CD4-positive, alpha-beta memory T cell (primary cell): ENCODE measurements around the gene COL9A1. TPM values are rescaled to one million over a fixed set of nuclear protein-coding genes. Genes with fewer than 3 reads are reported as not detected.
A peak's percentile ranks its signal among the peaks of the same experiment; 100 is the strongest.

Experiments
- CTCF ChIA-PET: fragments of 350-600 bp; sonication (Branson Sonifier 250); formaldehyde crosslinking; loops from one replicate; lab custom pipeline; 2021; ENCODE audit warnings: inconsistent platforms; ENCODE audit not compliant: partially characterized antibody; lab: Charles Lee
- POLR2A ChIA-PET: fragments of 350-600 bp; sonication (Branson Sonifier 250); formaldehyde crosslinking; loops from one replicate; lab custom pipeline; 2021; ENCODE audit not compliant: partially characterized antibody; lab: Charles Lee
- DNase-seq, 5 donors: peaks; one replicate each; pipeline versions ENCODE4 v3.0.0 to v3.0.0-alpha.2; 2020 to 2022; ENCODE audit warnings: mixed read lengths in 1 of 5
- H3K27ac ChIP-seq: one replicate; pipeline ENCODE4 v1.7.0; 2013; ENCODE audit warnings: low read depth, low read length
- H3K27me3 ChIP-seq: 2 replicates; pipeline ENCODE4 v1.7.0; 2013; ENCODE audit warnings: mild to moderate bottlenecking, low read length, moderate library complexity; ENCODE audit not compliant: insufficient read depth
- H3K36me3 ChIP-seq: 2 replicates; pipeline ENCODE4 v1.7.0; 2013; ENCODE audit warnings: mild to moderate bottlenecking, low read length, moderate library complexity; ENCODE audit not compliant: insufficient read depth
- H3K4me1 ChIP-seq: 2 replicates; pipeline ENCODE4 v1.7.0; 2013; ENCODE audit warnings: mild to moderate bottlenecking, low read length, moderate library complexity; ENCODE audit not compliant: insufficient read depth
- H3K4me3 ChIP-seq, 2 donors: one replicate each; pipeline ENCODE4 v1.7.0; 2013; ENCODE audit warnings: low read length in 2 of 2, mild to moderate bottlenecking in 1 of 2
- H3K9me3 ChIP-seq, 2 donors: one replicate each; pipeline ENCODE4 v1.7.0; 2013; ENCODE audit warnings: low read length in 2 of 2, control low read depth in 1 of 2; ENCODE audit not compliant: control insufficient read depth in 1 of 2
- H3K27ac Mint-ChIP-seq, 7 donors: one replicate each; pipeline ENCODE4 v1.8.0; 2020 to 2021; ENCODE audit warnings: mixed read lengths in 7 of 7, mild to moderate bottlenecking in 6 of 7, inconsistent platforms in 3 of 7, moderate library complexity in 3 of 7
- H3K27me3 Mint-ChIP-seq, 2 donors: one replicate each; pipeline ENCODE4 v1.8.0; 2020 to 2021; ENCODE audit warnings: mixed read lengths in 2 of 2
- H3K36me3 Mint-ChIP-seq, 2 donors: one replicate each; pipeline ENCODE4 v1.8.0; 2020 to 2021; ENCODE audit warnings: mixed read lengths in 2 of 2, inconsistent platforms in 1 of 2, mild to moderate bottlenecking in 1 of 2
- H3K4me1 Mint-ChIP-seq, 4 donors: one replicate each; pipeline ENCODE4 v1.8.0; 2020 to 2021; ENCODE audit warnings: mixed read lengths in 4 of 4, mild to moderate bottlenecking in 1 of 4
- H3K4me3 Mint-ChIP-seq, 8 donors: one replicate each; pipeline ENCODE4 v1.8.0; 2020 to 2021; ENCODE audit warnings: mixed read lengths in 8 of 8, mild to moderate bottlenecking in 7 of 8, moderate library complexity in 6 of 8, inconsistent platforms in 3 of 8
- H3K9me3 Mint-ChIP-seq, 8 donors: one replicate each; pipeline ENCODE4 v1.8.0; 2020 to 2021; ENCODE audit warnings: mixed read lengths in 8 of 8, mild to moderate bottlenecking in 5 of 8, inconsistent platforms in 3 of 8, moderate library complexity in 1 of 8
- intact Hi-C: fragments of 100-400 bp; cut with micrococcal nuclease; formaldehyde crosslinking; loops from one replicate; pipeline ENCODE4 v1.15.1; 2023
- polyA plus RNA-seq, 2 donors: library from polyadenylated mRNA; unstranded; fragments of 300-500 nt; fragmentation: Illumina TruSeq; gene quantifications; one replicate each; pipeline ENCODE4 v1.2.3, GENCODE V29; 2021
- total RNA-seq, 2 experiments: library from RNA; stranded (reverse); gene quantifications; one replicate each; pipeline ENCODE4 v1.2.3, GENCODE V29; 2021

The COL9A1 gene
- total and polyA plus RNA-seq, 4 experiments from 2014 or later, result not detected

- Histone ChIP-seq H3K4me3 (no peak overlapping the region), H3K27me3 (no peaks in the 10 kb centered on the region), H3K36me3 (no peaks in the 10 kb centered on the region), H3K9me3 (no peaks in the 10 kb centered on the region), H3K4me1 (no peaks in the 10 kb centered on the region), H3K27ac (no peak overlapping the region)
- DNase-seq, result no peak
- no peak overlapping the region for H3K27ac Mint-ChIP-seq
- intact Hi-C loops, result no loop called here
- no peaks in the 10 kb centered on the region for H3K36me3 Mint-ChIP-seq
- ChIA-PET CTCF (no interaction called here), POLR2A (no interaction called here)
- H3K9me3 Mint-ChIP-seq, result no peaks in the 10 kb centered on the region
- H3K4me3 Mint-ChIP-seq, result no peak overlapping the region
- no peaks in the 10 kb centered on the region for H3K4me1 Mint-ChIP-seq
- peaks cover 1 to 4% of the 10 kb centered on the region in 2 donors for H3K27me3 Mint-ChIP-seq
These were observed 66.5 kb downstream of the COL9A1 start for GRCh38 chr6:70236343-70236742.

- ChIA-PET CTCF (no interaction called here), POLR2A (no interaction called here)
- no peak overlapping the region for H3K27ac ChIP-seq
- no peaks in the 10 kb centered on the region for H3K36me3 ChIP-seq
- H3K27ac Mint-ChIP-seq, result no peak overlapping the region
- DNase-seq, result no peak
- H3K36me3 Mint-ChIP-seq, result no peaks in the 10 kb centered on the region
- no peaks in the 10 kb centered on the region for H3K4me1 Mint-ChIP-seq
- no peaks in the 10 kb centered on the region for H3K4me1 ChIP-seq
- no peak overlapping the region for H3K4me3 Mint-ChIP-seq
- H3K9me3 Mint-ChIP-seq, result no peaks in the 10 kb centered on the region
- H3K9me3 ChIP-seq, result no peaks in the 10 kb centered on the region
- no peaks in the 10 kb centered on the region for H3K27me3 ChIP-seq
- H3K27me3 Mint-ChIP-seq, result peaks cover 1 to 4% of the 10 kb centered on the region in 2 donors
- intact Hi-C loops, result no loop called here
- no peak overlapping the region for H3K4me3 ChIP-seq
These were observed 68.2 kb downstream of the COL9A1 start for GRCh38 chr6:70234561-70235236.

- Histone ChIP-seq H3K4me3 (no peak overlapping the region), H3K36me3 (no peaks in the 10 kb centered on the region), H3K27ac (no peak overlapping the region), H3K9me3 (no peaks in the 10 kb centered on the region), H3K27me3 (no peaks in the 10 kb centered on the region), H3K4me1 (no peaks in the 10 kb centered on the region)
- no peak for DNase-seq
- intact Hi-C loops, result no loop called here
- Mint-ChIP-seq H3K27me3 (peaks cover 0 to 1% of the 10 kb centered on the region in 2 donors), H3K27ac (no peak overlapping the region), H3K4me3 (no peak overlapping the region), H3K36me3 (no peaks in the 10 kb centered on the region), H3K9me3 (no peaks in the 10 kb centered on the region), H3K4me1 (no peaks in the 10 kb centered on the region)
- ChIA-PET CTCF (interaction anchor here (4.6 kb wide), 1 partner anchor 11 kb away, joined by 47 read pairs; no protein-coding TSS in a partner anchor), POLR2A (no interaction called here)
These were observed 71.6 kb downstream of the COL9A1 start for GRCh38 chr6:70231311-70231710.

- ChIA-PET CTCF (no interaction called here), POLR2A (no interaction called here)
- no peaks in the 10 kb centered on the region for H3K27me3 ChIP-seq
- no peaks in the 10 kb centered on the region for H3K36me3 Mint-ChIP-seq
- no peaks in the 10 kb centered on the region for H3K4me1 ChIP-seq
- no peaks in the 10 kb centered on the region for H3K4me1 Mint-ChIP-seq
- no peak for DNase-seq
- H3K4me3 ChIP-seq, result no peak overlapping the region
- no peaks in the 10 kb centered on the region for H3K36me3 ChIP-seq
- no peaks in the 10 kb centered on the region for H3K9me3 Mint-ChIP-seq
- H3K27me3 Mint-ChIP-seq, result peaks cover 2 to 3% of the 10 kb centered on the region in 2 donors
- H3K4me3 Mint-ChIP-seq, result no peak overlapping the region
- H3K27ac Mint-ChIP-seq, result no peak overlapping the region
- no peaks in the 10 kb centered on the region for H3K9me3 ChIP-seq
- intact Hi-C loops, result no loop called here
- H3K27ac ChIP-seq, result no peak overlapping the region
These were observed 77.8 kb downstream of the COL9A1 start for GRCh38 chr6:70225055-70225454.

GRCh38 chr6:70222439-70222749 is 80.5 kb downstream of the COL9A1 start:
- Mint-ChIP-seq H3K36me3 (no peaks in the 10 kb centered on the region), H3K9me3 (no peaks in the 10 kb centered on the region), H3K27ac (no peak overlapping the region), H3K4me1 (no peaks in the 10 kb centered on the region), H3K4me3 (no peak overlapping the region), H3K27me3 (peaks cover 3 to 5% of the 10 kb centered on the region in 2 donors)
- CTCF ChIA-PET, result interaction anchor here (3.9 kb wide), 1 partner anchor 148 kb away, joined by 22 read pairs; no protein-coding TSS in a partner anchor
- DNase-seq, result no peak
- Histone ChIP-seq H3K27ac (no peak overlapping the region), H3K4me1 (no peaks in the 10 kb centered on the region), H3K9me3 (no peaks in the 10 kb centered on the region), H3K4me3 (no peak overlapping the region), H3K36me3 (no peaks in the 10 kb centered on the region), H3K27me3 (no peaks in the 10 kb centered on the region)
- POLR2A ChIA-PET, result no interaction called here
- intact Hi-C loops, result loop anchor here (2.0 kb wide), 1 partner anchor 146 kb away; no protein-coding TSS in a partner anchor

GRCh38 chr6:70221715-70222438 is 81.0 kb downstream of the COL9A1 start:
- no peaks in the 10 kb centered on the region for H3K9me3 Mint-ChIP-seq
- Histone ChIP-seq H3K4me3 (no peak overlapping the region), H3K9me3 (no peaks in the 10 kb centered on the region), H3K36me3 (no peaks in the 10 kb centered on the region), H3K27ac (no peak overlapping the region), H3K4me1 (no peaks in the 10 kb centered on the region), H3K27me3 (no peaks in the 10 kb centered on the region)
- intact Hi-C loops, result loop anchor here (2.0 kb wide), 3 partner anchors 147 to 791 kb away; no protein-coding TSS in a partner anchor
- ChIA-PET POLR2A (no interaction called here), CTCF (interaction anchor here (0.8 to 3.9 kb wide), 13 partner anchors 9 to 794 kb away, joined by 3 to 47 read pairs (median 4); partner anchors contain the start of gene B3GAT2)
- no peaks in the 10 kb centered on the region for H3K4me1 Mint-ChIP-seq
- peaks cover 3 to 5% of the 10 kb centered on the region in 2 donors for H3K27me3 Mint-ChIP-seq
- H3K27ac Mint-ChIP-seq, result no peak overlapping the region
- DNase-seq, result no peak
- no peak overlapping the region for H3K4me3 Mint-ChIP-seq
- H3K36me3 Mint-ChIP-seq, result no peaks in the 10 kb centered on the region

- Histone ChIP-seq H3K36me3 (no peaks in the 10 kb centered on the region), H3K27me3 (no peaks in the 10 kb centered on the region), H3K4me1 (no peaks in the 10 kb centered on the region), H3K27ac (no peak overlapping the region), H3K9me3 (no peaks in the 10 kb centered on the region), H3K4me3 (no peak overlapping the region)
- ChIA-PET POLR2A (no interaction called here), CTCF (interaction anchor here (0.5 to 3.9 kb wide), 14 partner anchors 9 to 795 kb away, joined by 3 to 47 read pairs (median 4); partner anchors contain the start of gene B3GAT2)
- peaks cover 5 to 6% of the 10 kb centered on the region in 2 donors for H3K27me3 Mint-ChIP-seq
- intact Hi-C loops, result loop anchor here (2.0 kb wide), 2 partner anchors 664 to 792 kb away; no protein-coding TSS in a partner anchor
- H3K27ac Mint-ChIP-seq, result no peak overlapping the region
- H3K4me1 Mint-ChIP-seq, result no peaks in the 10 kb centered on the region
- no peak overlapping the region for H3K4me3 Mint-ChIP-seq
- H3K36me3 Mint-ChIP-seq, result no peaks in the 10 kb centered on the region
- DNase-seq, result peak in 4 of 5 donors; percentile 0 to 25 (median 10)
- no peaks in the 10 kb centered on the region for H3K9me3 Mint-ChIP-seq
These were observed 81.7 kb downstream of the COL9A1 start for GRCh38 chr6:70221025-70221714.
